Lower leg skin (tissue), 3 donors: ENCODE results near the gene PSPN.

Source experiments
- CTCF ChIP-seq, 3 donors: fragments of 450-650 bp; IDR thresholded peaks; one replicate each; pipeline ENCODE4 v1.5.1; 2016; ENCODE audit warnings: antibody characterized with exemption in 3 of 3, mild to moderate bottlenecking in 3 of 3, moderate library complexity in 2 of 3
- POLR2A ChIP-seq, 2 donors: fragments of 450-650 bp; IDR thresholded peaks; one replicate each; pipeline ENCODE4 v1.6.1; 2016 to 2017; ENCODE audit warnings: antibody characterized with exemption in 2 of 2, mild to moderate bottlenecking in 1 of 2, moderate library complexity in 1 of 2

- no peak for TF ChIP-seq CTCF (IDR thresholded peaks at IDR 0.05)
- no peak for TF ChIP-seq POLR2A (IDR thresholded peaks at IDR 0.05)
Observed at GRCh38 chr19:6392221-6393073, 16.7 kb upstream of the PSPN start.
